NB4 (cell line): ENCODE results near the gene C22orf15.

Experiments used
- MYC ChIP-seq: IDR thresholded peaks from 2 replicates; pipeline ENCODE4 v1.6.1; 2011; ENCODE audit warnings: low read depth, low read length
- POLR2A ChIP-seq: IDR thresholded peaks from 2 replicates; pipeline ENCODE4 v1.6.1; 2011; ENCODE audit warnings: mild to moderate bottlenecking; ENCODE audit not compliant: insufficient read length; ENCODE audit errors: extremely low read depth
- TF ChIP-seq, protein P1 (sequence below): IDR thresholded peaks from one replicate; pipeline ENCODE4 v1.5.1; 2012; ENCODE audit warnings: low read depth, low read length

DNA sequence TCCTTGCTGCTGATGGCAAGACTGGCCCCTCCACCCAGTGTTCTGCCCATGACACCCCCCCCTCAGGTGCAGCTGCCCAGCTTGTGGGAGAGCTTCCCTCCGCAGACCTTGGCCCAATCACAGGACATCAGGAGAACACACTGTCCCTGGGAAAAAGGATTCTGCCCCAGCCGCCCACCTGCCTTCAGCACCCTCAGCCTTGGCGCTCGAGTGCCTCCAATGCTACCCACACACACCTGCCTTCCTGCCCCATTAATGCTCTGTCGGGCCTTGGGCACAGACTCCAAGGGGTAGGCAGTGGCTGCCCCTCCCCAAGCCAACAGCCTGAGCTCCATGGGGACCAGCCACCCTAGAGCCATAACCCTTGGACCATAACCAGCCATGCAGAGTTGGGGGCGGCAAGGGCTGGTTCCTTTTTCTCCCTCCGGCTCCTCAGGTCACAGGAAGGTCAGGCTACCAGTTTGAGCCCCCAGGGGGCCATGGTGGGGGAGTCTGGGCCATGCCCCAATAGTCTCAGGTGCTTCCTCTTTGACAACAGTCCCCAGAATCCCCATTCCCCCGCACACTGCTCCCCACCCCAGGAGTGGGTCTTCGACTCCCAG lies 10.6 kb upstream of the C22orf15 start:
- TF ChIP-seq, protein P1, sequence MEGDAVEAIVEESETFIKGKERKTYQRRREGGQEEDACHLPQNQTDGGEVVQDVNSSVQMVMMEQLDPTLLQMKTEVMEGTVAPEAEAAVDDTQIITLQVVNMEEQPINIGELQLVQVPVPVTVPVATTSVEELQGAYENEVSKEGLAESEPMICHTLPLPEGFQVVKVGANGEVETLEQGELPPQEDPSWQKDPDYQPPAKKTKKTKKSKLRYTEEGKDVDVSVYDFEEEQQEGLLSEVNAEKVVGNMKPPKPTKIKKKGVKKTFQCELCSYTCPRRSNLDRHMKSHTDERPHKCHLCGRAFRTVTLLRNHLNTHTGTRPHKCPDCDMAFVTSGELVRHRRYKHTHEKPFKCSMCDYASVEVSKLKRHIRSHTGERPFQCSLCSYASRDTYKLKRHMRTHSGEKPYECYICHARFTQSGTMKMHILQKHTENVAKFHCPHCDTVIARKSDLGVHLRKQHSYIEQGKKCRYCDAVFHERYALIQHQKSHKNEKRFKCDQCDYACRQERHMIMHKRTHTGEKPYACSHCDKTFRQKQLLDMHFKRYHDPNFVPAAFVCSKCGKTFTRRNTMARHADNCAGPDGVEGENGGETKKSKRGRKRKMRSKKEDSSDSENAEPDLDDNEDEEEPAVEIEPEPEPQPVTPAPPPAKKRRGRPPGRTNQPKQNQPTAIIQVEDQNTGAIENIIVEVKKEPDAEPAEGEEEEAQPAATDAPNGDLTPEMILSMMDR = no peak
- no peak for TF ChIP-seq POLR2A
- no peak for TF ChIP-seq MYC
